ENCODE measurements around the gene MYO5B. TPM values are rescaled to one million over a fixed set of nuclear protein-coding genes. Genes with fewer than 3 reads are reported as not detected.
A peak's percentile ranks its signal among the peaks of the same experiment; 100 is the strongest.

MYO5B gene
- polyA plus RNA-seq, 2 of the 4 experiments (the other 2 are of a cell fraction), result 6.4 to 18.4 TPM

DNA sequence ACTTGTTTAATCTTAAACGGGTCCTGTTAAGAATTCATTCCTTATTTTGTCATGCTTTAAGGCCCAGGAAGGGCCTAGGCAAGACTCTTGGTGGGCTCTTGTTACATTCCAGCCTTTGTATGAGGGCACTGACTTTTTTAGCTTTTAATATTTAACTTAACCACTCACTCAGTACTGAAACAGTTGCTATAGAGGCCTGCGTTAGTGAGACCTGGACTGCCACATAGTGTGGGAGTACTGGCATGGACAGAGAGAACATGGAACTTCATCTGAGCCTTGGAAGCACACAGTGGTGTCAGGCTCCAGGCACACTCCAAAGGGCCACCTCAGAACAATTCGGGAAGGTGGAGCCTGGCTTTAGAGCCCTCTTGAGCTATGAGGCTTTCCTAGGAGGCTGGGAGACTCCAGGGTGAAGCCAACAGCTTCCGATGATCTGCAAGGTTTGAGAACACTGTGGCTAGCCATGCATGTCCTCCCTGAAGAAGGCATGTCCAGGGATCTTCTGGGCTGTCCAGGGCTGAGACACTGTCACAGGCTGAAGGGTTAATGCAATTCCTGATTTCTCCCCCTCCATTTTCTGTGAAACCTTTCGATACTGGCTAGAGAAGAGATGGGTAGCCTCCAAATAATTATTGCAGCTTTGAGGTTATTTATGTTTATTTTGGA, 226.2 kb downstream of the MYO5B start:
- CTCF ChIA-PET, result no interaction called here
- H3K4me1 ChIP-seq, result peaks cover 14% of the 10 kb centered on the region
- no peaks in the 10 kb centered on the region for H3K9me3 ChIP-seq
- H3K27ac ChIP-seq, result no peak overlapping the region
- no peak overlapping the region for H3K4me2 ChIP-seq
- POLR2A ChIA-PET, result no interaction called here
- DNase-seq (ENCODE audit: low read depth in 1 of 2, low spot score in 1 of 2) (no peak), ATAC-seq (no peak), FAIRE-seq (no peak)
- TF ChIP-seq FOSL2 (IDR thresholded peaks at IDR 0.05) (no peak), FOSL2 (CRISPR knock-in tag; IDR thresholded peaks at IDR 0.05) (no peak), RARB (CRISPR knock-in tag; IDR thresholded peaks at IDR 0.05) (no peak), BHLHE40 (IDR thresholded peaks at IDR 0.05; ENCODE audit: low read depth, low read length) (no peak), SMC3 (IDR thresholded peaks at IDR 0.05) (no peak), JUN (IDR thresholded peaks at IDR 0.05) (no peak), HOXB5 (CRISPR knock-in tag; IDR thresholded peaks at IDR 0.05) (no peak), RNF2 (IDR thresholded peaks at IDR 0.05; ENCODE audit: borderline replicate concordance, low read depth) (no peak), JUNB (IDR thresholded peaks at IDR 0.05) (no peak), MYC (IDR thresholded peaks at IDR 0.05; ENCODE audit: borderline replicate concordance, low read length) (no peak), HDAC2 (IDR thresholded peaks at IDR 0.05) (no peak), PHF8 (IDR thresholded peaks at IDR 0.05; ENCODE audit: borderline replicate concordance, low read depth) (no peak)
- TF ChIP-seq, protein P1, sequence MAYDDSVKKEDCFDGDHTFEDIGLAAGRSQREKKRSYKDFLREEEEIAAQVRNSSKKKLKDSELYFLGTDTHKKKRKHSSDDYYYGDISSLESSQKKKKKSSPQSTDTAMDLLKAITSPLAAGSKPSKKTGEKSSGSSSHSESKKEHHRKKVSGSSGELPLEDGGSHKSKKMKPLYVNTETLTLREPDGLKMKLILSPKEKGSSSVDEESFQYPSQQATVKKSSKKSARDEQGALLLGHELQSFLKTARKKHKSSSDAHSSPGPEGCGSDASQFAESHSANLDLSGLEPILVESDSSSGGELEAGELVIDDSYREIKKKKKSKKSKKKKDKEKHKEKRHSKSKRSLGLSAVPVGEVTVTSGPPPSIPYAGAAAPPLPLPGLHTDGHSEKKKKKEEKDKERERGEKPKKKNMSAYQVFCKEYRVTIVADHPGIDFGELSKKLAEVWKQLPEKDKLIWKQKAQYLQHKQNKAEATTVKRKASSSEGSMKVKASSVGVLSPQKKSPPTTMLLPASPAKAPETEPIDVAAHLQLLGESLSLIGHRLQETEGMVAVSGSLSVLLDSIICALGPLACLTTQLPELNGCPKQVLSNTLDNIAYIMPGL (CRISPR knock-in tag; IDR thresholded peaks at IDR 0.05; ENCODE audit: borderline replicate concordance), result no peak
- no peak overlapping the region for H3K4me3 ChIP-seq
- 69% methylated on average over 5 of the region's 5 CpGs for WGBS (ENCODE audit: missing lambda C conversion rate)

DNA sequence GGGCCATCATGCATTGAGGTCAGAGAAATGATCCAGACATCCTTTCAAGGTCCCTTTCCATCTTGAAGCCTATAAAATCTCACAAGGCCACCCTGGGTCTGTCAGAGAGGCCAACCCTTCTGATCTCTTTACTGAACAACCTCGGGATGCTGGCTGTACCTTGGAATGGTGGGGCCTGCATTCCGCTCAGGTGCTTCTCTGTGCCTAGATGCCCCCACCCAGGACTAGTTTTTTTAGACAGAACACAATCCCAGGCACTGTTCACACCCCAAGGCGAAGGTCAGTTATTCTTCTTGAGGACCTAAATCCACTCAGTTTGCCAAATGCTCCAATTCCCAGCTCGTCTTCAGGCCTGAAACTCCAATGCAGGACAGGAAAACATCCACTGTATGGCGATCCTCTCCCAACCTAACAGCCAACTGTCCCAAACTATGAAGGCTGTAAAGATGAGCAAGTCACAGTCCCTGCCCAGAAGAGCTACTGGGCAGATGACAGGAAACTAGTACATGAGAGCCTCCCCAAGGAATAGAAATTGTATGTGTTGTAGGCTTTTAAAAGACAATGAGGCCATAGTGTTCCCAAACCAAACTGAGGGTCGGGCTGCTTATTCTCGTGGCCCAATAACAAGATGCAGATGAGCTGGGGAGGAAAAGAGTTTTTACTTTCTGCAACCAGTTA, 227.2 kb downstream of the MYO5B start:
- no peaks in the 10 kb centered on the region for H3K9me3 ChIP-seq
- TF ChIP-seq, protein P2, sequence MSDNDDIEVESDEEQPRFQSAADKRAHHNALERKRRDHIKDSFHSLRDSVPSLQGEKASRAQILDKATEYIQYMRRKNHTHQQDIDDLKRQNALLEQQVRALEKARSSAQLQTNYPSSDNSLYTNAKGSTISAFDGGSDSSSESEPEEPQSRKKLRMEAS (IDR thresholded peaks at IDR 0.05), result no peak
- TF ChIP-seq, protein P3, sequence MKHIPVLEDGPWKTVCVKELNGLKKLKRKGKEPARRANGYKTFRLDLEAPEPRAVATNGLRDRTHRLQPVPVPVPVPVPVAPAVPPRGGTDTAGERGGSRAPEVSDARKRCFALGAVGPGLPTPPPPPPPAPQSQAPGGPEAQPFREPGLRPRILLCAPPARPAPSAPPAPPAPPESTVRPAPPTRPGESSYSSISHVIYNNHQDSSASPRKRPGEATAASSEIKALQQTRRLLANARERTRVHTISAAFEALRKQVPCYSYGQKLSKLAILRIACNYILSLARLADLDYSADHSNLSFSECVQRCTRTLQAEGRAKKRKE (CRISPR knock-in tag; IDR thresholded peaks at IDR 0.05; ENCODE audit: low read depth), result no peak
- no peak for TF ChIP-seq CHD2 (IDR thresholded peaks at IDR 0.05; ENCODE audit: low read length, partially characterized antibody)
- TF ChIP-seq POLR2AphosphoS2 (conservative IDR thresholded peaks at IDR 0.05; ENCODE audit: low read length), result no peak
- TF ChIP-seq ZC3H11A (IDR thresholded peaks at IDR 0.05), result no peak
- TF ChIP-seq, protein P4, sequence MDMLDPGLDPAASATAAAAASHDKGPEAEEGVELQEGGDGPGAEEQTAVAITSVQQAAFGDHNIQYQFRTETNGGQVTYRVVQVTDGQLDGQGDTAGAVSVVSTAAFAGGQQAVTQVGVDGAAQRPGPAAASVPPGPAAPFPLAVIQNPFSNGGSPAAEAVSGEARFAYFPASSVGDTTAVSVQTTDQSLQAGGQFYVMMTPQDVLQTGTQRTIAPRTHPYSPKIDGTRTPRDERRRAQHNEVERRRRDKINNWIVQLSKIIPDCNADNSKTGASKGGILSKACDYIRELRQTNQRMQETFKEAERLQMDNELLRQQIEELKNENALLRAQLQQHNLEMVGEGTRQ (IDR thresholded peaks at IDR 0.05), result no peak
- no peak for TF ChIP-seq HDAC2 (IDR thresholded peaks at IDR 0.05)
- TF ChIP-seq POLR2A (IDR thresholded peaks at IDR 0.05; ENCODE audit: low read length), result no peak
- TF ChIP-seq BHLHE40 (IDR thresholded peaks at IDR 0.05; ENCODE audit: low read depth, low read length), result no peak
- no peak for TF ChIP-seq RCOR1 (IDR thresholded peaks at IDR 0.05; ENCODE audit: low read depth, low read length)
- TF ChIP-seq JUNB (IDR thresholded peaks at IDR 0.05), result no peak
- TF ChIP-seq TFCP2L1 (CRISPR knock-in tag; IDR thresholded peaks at IDR 0.05), result no peak
- TF ChIP-seq, protein P5, sequence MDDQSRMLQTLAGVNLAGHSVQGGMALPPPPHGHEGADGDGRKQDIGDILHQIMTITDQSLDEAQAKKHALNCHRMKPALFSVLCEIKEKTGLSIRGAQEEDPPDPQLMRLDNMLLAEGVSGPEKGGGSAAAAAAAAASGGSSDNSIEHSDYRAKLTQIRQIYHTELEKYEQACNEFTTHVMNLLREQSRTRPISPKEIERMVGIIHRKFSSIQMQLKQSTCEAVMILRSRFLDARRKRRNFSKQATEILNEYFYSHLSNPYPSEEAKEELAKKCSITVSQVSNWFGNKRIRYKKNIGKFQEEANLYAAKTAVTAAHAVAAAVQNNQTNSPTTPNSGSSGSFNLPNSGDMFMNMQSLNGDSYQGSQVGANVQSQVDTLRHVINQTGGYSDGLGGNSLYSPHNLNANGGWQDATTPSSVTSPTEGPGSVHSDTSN (IDR thresholded peaks at IDR 0.05), result no peak
- ATAC-seq (no peak), FAIRE-seq (no peak), DNase-seq (ENCODE audit: low read depth in 1 of 2, low spot score in 1 of 2) (no peak)
- peaks cover 14% of the 10 kb centered on the region for H3K4me1 ChIP-seq
- WGBS (ENCODE audit: missing lambda C conversion rate), result 85% methylated on average over 5 of the region's 7 CpGs
- ChIA-PET POLR2A (no interaction called here), CTCF (no interaction called here)
- H3K27ac ChIP-seq, result peak overlapping the region in 1 of 2 experiments; percentile 23; a peak in 1 of 6 replicates
- H3K4me2 ChIP-seq, result peak overlapping the region; percentile 51; the same call in 2 of the 3 replicates
- no peak overlapping the region for H3K4me3 ChIP-seq

All from A549 (cell line).